Esophagus squamous epithelium (tissue), 4 donors: ENCODE measurements around the gene RALA.

Experiments
- CTCF ChIP-seq, 6 experiments: fragments of 450-650 bp in 4 of 6; fragments of 200-600 bp in 2 of 6; sonication (generic) in 2 of 6; IDR thresholded peaks; one replicate each; pipeline ENCODE4 v1.5.1; 2016 to 2019; ENCODE audit warnings: antibody characterized with exemption in 6 of 6, mild to moderate bottlenecking in 4 of 6, moderate library complexity in 4 of 6
- POLR2A ChIP-seq, 4 donors: fragments of 450-650 bp; IDR thresholded peaks; one replicate each; pipeline ENCODE4 v1.6.1; 2017; ENCODE audit warnings: antibody characterized with exemption in 4 of 4, mild to moderate bottlenecking in 4 of 4, moderate library complexity in 3 of 4

DNA sequence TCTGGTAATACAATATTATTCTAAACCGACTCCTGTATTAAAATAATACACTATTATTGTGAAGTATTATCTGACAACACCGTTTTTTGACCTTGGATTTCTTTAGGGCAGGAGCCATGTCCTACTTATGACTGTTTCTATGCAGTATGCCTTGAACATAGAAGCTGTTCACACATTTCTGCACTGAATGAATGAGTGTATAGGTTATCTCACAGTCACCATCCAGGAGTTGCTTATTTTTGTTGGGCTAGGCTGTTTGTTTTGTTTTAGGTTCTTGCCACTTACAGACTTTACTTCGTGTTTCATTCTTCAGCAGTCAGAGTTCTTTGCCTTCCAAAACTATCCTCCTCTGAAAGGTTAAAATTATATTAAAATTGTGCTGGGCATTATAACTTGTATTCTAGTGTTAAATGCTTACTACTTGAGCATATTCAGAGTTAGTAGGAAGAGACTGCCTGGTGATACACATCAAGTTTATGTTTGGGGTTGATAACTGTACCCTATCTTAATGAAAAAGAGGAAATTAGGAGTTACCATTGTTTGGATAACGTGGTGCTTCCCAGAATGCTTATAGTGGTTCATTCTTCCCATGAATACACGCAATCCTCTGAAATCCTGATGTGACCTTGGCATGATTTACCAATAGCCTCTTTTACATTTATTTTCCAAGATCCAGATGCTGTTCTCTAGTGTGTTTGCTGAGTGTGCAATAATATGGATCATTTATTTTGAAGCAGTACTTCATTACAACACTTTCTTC, 1.7 kb downstream of the RALA start:
- TF ChIP-seq CTCF (IDR thresholded peaks at IDR 0.05): no peak
- TF ChIP-seq POLR2A (IDR thresholded peaks at IDR 0.05): no peak
